ENCODE measurements around the gene TREML2. TPM values are rescaled to one million over a fixed set of nuclear protein-coding genes. Genes with fewer than 3 reads are reported as not detected.

TREML2 gene
- total and polyA plus RNA-seq, 12 donors = 0.01 to 0.38 (median 0.13) TPM; not detected in 7

DNA sequence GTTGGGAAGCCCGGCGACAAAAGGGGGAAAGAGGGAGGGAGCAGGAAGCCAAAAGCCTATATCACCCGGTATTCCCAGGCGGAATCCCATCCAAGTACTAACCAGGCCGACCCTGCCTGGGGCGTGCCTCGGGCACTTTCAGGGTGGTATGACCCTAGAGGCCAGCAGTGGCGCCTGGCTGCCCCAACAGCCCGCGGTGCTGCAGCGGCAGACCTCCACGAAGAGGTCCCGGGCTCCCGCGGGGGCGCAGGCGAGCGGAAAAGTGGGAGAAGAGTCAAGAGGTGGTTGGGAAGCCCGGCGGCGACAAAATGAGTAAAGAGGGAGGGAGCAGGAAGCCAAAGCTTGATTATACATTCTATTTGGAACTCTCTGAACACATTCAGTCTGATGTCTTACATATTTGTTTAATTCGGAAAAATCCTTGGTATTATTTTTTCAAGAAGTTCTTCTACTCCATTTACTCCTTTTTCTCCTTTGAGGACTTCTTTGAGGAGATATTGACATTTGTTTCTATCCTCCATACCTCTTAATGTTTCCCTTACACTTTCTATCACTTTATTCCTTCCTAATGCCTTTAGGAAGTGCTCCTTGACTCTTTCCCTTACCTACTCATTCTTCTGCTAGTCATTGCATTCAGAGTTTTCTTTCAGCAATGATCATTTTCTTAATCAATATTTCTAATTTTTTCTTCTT lies 38.7 kb upstream of the TREML2 start:
- DNase-seq (no peak), ATAC-seq (no peak)
- intact Hi-C loops (cut with DNase I) = no loop called here
- H3K4me3 ChIP-seq = no peak overlapping the region
- H3K27ac ChIP-seq = no peak overlapping the region
- 7 to 8% methylated on average over 22 of the region's 22 CpGs for WGBS, 2 donors
- TF ChIP-seq, protein P1, sequence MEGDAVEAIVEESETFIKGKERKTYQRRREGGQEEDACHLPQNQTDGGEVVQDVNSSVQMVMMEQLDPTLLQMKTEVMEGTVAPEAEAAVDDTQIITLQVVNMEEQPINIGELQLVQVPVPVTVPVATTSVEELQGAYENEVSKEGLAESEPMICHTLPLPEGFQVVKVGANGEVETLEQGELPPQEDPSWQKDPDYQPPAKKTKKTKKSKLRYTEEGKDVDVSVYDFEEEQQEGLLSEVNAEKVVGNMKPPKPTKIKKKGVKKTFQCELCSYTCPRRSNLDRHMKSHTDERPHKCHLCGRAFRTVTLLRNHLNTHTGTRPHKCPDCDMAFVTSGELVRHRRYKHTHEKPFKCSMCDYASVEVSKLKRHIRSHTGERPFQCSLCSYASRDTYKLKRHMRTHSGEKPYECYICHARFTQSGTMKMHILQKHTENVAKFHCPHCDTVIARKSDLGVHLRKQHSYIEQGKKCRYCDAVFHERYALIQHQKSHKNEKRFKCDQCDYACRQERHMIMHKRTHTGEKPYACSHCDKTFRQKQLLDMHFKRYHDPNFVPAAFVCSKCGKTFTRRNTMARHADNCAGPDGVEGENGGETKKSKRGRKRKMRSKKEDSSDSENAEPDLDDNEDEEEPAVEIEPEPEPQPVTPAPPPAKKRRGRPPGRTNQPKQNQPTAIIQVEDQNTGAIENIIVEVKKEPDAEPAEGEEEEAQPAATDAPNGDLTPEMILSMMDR (IDR thresholded peaks at IDR 0.05) = no peak
- no peaks in the 10 kb centered on the region for H3K9me3 ChIP-seq
- H3K27me3 ChIP-seq = peaks cover 0 to 46% (median 39%) of the 10 kb centered on the region in 7 donors
- H3K36me3 ChIP-seq = no peaks in the 10 kb centered on the region
- H3K4me1 ChIP-seq = peaks cover 0 to 5% (median 0%) of the 10 kb centered on the region in 9 donors

DNA sequence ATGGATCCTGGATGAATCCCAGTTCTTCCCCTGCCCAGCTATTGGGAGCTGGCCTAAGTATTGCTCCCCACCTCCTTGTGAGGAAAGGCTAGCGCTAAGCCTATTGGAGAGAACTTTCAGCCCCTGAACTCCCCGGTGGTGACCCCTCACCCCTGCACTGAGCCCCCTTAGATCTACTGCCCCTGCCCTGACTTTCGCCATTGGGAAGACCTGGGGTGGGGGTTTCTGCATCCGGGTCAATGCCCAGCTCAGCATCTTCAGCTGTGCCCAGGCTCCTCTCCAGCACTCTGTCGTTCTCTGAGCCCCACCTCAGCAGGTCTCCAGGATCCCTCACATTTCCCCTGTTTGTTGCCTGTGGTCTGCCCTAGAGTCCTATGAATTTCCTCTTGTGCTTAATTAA lies 36.2 kb upstream of the TREML2 start:
- WGBS, 2 donors = 71 to 77% methylated on average over 5 of the region's 5 CpGs
- no peak for ATAC-seq
- TF ChIP-seq, protein P1 (IDR thresholded peaks at IDR 0.05) = no peak
- Histone ChIP-seq H3K4me3 (no peak overlapping the region), H3K27ac (no peak overlapping the region), H3K36me3 (no peaks in the 10 kb centered on the region), H3K4me1 (peaks cover 0 to 5% (median 0%) of the 10 kb centered on the region in 9 donors), H3K27me3 (peaks cover 0 to 46% (median 37%) of the 10 kb centered on the region in 7 donors), H3K9me3 (no peaks in the 10 kb centered on the region)
- intact Hi-C loops (cut with DNase I) = no loop called here
- no peak for DNase-seq

DNA sequence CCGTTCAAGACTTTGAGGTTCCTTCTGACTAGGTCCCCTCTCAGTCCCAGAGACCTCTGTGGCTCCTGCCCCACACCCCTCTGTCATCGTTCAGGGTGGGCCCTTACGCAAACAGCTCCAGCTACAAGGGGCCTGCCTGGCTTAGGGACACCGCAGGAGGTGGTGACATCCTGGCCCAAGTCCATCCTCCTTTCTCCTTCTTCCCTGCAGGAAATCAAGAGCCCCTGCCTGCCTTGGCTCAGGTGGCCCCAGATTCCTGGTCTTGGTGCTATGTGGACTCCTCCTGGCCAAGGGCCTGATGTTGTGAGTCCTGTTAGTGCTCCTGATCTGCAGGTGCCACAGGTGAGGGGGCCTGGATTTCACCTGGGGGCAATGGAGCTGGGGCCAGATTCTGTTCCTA lies 35.3 kb upstream of the TREML2 start:
- Histone ChIP-seq H3K4me3 (no peak overlapping the region), H3K9me3 (no peaks in the 10 kb centered on the region), H3K4me1 (peaks cover 0 to 5% (median 0%) of the 10 kb centered on the region in 9 donors), H3K27ac (no peak overlapping the region), H3K36me3 (no peaks in the 10 kb centered on the region), H3K27me3 (peaks cover 0 to 44% (median 32%) of the 10 kb centered on the region in 7 donors)
- intact Hi-C loops (cut with DNase I) = no loop called here
- WGBS, 2 donors = 79 to 89% methylated on average over 4 of the region's 4 CpGs
- TF ChIP-seq, protein P1 (IDR thresholded peaks at IDR 0.05) = no peak
- no peak for ATAC-seq
- no peak for DNase-seq

DNA sequence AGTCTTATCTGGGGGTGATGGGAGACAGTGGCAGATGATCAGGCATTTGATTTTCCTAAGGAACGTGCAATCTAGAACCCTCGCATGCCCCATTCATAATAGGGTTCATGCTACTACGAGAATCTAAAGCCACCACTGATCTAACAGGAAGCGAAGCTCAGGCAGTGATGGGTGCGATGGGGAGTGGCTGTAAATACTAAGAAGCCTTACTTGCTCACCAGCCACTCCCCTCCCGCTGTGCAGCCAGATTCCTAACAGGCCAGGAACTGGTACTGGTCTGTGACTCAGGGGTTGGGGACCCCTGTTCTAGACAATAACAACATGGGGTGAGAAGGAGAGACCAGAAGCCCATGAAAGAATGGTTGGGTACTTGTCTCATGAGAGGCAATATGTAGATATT lies 31.7 kb upstream of the TREML2 start:
- intact Hi-C loops (cut with DNase I) = no loop called here
- no peak for DNase-seq
- no peaks in the 10 kb centered on the region for H3K4me1 ChIP-seq
- no peak overlapping the region for H3K27ac ChIP-seq
- WGBS, 2 donors = 79 to 84% methylated on average over 6 of the region's 6 CpGs
- TF ChIP-seq, protein P1 (IDR thresholded peaks at IDR 0.05) = no peak
- H3K9me3 ChIP-seq = no peaks in the 10 kb centered on the region
- H3K27me3 ChIP-seq = peaks cover 0 to 25% (median 15%) of the 10 kb centered on the region in 7 donors
- H3K4me3 ChIP-seq = no peak overlapping the region
- ATAC-seq = no peak
- no peaks in the 10 kb centered on the region for H3K36me3 ChIP-seq
